Medulla oblongata (tissue), 1 donor: Measurements from ENCODE around the gene G6PC2.
"Not testable (repeated sequence)": the region's sequence is repeated elsewhere in the genome, so short reads cannot be mapped to it uniquely, and the experiment has no call there.

Experiments used
- DNase-seq: peaks from one replicate; pipeline ENCODE4 v3.0.0-alpha.2; 2015; ENCODE audit errors: extremely low spot score

Gene G6PC2, protein sequence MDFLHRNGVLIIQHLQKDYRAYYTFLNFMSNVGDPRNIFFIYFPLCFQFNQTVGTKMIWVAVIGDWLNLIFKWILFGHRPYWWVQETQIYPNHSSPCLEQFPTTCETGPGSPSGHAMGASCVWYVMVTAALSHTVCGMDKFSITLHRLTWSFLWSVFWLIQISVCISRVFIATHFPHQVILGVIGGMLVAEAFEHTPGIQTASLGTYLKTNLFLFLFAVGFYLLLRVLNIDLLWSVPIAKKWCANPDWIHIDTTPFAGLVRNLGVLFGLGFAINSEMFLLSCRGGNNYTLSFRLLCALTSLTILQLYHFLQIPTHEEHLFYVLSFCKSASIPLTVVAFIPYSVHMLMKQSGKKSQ

DNA sequence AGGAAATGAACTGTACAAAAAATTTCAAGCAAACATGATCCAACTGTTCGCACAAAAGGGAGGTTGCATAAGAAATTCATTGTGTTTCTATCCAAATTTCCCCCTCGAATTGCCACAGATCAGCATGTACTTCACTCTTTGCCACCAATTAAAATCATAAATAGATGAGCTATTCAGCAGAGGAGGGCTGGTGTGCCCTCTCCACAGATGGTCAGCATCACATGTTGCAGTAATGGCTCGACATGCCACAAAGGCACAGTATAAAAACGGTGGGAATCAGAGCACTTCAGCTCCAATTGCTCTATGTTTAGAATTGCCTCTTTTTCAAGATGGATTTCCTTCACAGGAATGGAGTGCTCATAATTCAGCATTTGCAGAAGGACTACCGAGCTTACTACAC is at the start of gene G6PC2:
G6PC2 (plus strand) TSS at position 289 of the 400 bp plus-strand sequence; CDS start at position 330, 41 bp downstream.
- DNase-seq: no peak

GRCh38 chr2:168851674-168852320 is 49.3 kb upstream of the G6PC2 start:
- no peak for DNase-seq

GRCh38 chr2:168852481-168852880 is 48.6 kb upstream of the G6PC2 start:
- no peak for DNase-seq

- no peak for DNase-seq
Observed at GRCh38 chr2:168853471-168853870, 47.6 kb upstream of the G6PC2 start.

DNA sequence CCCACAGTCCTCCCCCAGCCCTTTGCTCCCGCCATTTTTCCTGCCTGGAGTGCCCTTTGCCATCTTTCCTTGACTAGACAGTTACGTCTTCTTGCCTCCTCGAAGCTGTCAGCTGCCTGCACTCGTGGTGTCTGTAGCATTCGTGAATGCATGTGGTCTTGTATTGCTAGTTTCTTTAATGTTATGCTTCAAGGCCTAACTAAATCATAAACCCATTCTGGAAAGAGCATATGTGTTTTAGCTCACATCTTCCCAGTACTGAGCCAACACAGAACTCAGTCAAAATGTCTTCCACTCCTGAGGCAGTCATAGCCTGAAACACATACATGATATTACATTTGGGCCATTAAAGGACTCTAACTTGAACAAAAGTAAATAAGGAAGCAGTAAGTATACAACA is 46.4 kb upstream of the G6PC2 start:
- DNase-seq: no peak

DNA sequence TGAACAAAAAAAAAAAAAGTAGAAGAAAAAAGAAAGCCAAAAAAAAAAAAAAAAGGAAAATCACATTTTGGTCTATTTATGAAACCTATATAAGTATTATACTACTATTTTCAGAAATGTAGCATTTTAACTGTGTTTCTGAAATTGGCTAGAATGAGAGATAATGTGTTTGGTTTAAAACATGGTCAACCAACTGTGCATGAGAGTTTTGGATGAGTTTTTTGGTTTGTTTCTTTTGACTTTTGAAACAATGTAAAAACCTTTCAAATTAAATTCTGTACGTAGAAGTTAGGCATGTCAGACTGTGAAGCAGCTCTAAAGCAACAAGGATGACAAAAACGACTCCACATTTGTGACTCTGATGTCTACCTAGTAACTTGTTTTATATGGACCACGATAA is 45.5 kb upstream of the G6PC2 start:
- no peak for DNase-seq

DNA sequence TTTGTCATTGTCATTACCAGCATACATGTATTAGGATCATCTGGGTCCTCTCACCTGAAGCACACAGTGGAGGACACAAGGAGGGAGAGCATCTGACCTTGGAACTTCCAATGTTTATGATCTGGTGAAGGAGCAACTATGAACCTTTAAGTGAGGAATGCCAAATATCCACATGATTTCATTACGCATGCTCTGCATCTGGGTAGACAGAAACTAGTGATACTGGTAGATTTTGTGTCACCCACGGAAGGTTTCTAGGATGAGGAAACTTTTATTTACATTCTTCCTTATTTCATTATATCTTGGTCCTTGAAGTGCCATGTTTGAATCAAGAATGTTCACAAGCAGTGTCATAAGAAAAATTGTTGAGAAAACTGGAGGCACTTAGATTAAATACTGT is 42.9 kb upstream of the G6PC2 start:
- no peak for DNase-seq

GRCh38 chr2:168867164-168867563 is 33.9 kb upstream of the G6PC2 start:
- not testable (repeated sequence) for DNase-seq

DNA sequence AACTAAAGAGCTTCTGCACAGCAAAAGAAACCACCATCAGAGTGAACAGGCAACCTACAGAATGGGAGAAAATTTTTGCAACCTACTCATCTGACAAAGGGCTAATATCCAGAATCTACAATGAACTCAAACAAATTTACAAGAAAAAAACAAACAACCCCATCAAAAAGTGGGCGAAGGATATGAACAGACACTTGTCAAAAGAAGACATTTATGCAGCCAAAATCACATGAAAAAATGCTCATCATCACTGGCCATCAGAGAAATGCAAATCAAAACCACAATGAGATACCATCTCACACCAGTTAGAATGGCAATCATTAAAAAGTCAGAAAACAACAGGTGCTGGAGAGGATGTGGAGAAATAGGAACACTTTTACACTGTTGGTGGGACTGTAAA is 30.7 kb upstream of the G6PC2 start:
- DNase-seq: not testable (repeated sequence)

DNA sequence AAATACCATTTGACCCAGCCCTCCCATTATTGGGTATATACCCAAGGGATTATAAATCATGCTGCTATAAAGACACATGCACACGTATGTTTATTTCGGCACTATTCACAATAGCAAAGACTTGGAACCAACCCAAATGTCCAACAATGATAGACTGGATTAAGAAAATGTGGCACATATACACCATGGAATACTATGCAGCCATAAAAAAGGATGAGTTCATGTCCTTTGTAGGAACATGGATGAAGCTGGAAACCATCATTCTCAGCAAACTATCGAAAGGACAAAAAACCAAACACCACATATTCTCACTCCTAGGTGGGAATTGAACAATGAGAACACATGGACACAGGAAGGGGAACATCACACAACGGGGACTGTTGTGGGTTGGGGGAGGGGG is 30.3 kb upstream of the G6PC2 start:
- not testable (repeated sequence) for DNase-seq

GRCh38 chr2:168874368-168875054 is 26.6 kb upstream of the G6PC2 start:
- no peak for DNase-seq

DNA sequence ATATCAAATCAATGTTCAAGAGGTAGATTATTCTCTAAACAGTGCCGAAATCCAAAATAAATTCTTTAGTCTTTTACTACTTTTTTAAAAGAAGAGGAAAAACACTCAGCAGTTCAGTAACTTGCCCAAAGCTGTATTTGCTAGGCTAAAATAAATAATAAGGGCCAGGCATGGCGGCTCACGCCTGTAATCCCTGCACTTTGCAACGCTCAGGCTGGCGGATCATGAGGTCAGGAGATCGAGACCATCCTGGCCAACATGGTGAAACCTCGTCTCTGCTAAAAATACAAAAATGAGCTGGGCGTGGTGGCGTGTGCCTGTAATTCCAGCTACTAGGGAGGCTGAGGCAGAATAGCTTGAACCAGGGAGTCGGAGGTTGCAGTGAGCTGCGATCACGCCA is 18.9 kb upstream of the G6PC2 start:
- not testable (repeated sequence) for DNase-seq

GRCh38 chr2:168884975-168885374 is 16.1 kb upstream of the G6PC2 start:
- DNase-seq: no peak

DNA sequence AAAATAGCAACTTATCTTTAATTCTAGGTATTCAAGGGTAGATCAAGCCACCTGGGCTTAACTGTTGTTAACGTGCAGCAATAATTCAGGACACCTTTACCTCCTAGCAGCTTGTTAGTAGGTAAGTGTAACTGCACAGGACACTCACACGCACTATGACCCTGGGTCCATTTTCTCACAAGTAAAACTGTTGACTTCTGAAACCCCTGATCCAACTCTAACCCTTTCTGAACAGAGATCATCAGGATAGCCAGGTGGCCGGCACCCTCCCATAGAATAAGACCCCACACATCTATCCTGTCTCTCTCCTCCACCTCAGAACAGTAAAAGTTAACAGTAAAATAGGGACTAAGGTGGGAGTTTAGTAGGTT is 11.5 kb upstream of the G6PC2 start:
- no peak for DNase-seq

DNA sequence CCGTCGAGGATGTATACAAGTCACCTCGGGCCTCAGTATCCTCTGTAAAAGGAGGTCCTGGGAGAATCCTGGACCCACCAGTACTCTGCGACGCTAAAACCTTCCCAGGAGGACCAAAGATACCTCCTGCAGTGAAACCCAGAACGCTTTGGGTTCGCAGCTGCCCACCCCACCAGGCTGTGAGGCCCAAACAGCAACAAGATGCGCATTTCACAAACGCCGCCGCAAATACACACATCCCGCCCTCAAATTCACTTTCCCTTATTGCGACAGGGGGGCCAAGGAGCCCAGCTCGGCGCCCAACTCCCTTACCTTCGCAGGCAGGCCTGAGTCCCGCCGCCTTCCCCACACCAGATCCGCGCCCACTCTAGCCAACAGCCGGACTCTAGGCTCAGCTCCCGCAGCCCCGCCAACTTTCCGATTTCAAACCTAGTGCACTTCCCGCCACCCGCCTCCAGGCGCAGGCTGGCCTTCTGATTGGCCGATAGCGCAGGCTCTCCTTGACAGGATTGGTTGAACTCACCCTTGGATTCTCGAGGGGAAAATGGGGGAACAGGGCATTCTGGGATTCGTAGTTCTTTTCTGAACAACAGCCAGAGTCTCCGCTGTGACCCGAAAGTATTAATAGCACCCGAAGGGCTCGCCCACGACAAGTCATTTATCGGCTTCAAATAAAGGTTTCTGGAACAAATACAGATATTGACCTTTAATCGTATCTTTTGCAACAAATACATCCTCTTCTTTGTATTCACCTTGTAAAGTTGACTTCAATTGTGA is 10.9 kb upstream of the G6PC2 start, which contains the start of gene SPC25:
SPC25 (minus strand) TSS at position 425 of the 777 bp plus-strand sequence. CDS start 911 bp downstream, outside the sequence.
- DNase-seq: peak; percentile 95

DNA sequence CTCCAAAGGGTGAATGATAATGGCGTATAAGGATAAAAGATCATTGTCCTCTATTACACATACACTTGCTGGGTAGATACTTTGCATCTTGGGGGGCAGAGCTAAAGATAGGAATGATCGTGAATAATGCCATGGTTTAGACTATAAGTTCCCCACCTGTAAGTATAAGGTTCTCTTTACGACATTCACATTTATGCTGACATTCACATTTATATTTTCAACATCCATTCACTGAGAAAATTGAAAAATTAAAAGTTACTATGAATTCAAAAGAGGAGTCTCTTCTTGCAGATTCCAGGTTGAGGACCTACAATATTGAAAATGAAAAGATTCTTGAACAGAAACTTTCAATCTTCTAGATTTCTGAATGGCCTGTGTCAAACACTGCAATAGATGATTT is 8.8 kb upstream of the G6PC2 start:
- DNase-seq: no peak

DNA sequence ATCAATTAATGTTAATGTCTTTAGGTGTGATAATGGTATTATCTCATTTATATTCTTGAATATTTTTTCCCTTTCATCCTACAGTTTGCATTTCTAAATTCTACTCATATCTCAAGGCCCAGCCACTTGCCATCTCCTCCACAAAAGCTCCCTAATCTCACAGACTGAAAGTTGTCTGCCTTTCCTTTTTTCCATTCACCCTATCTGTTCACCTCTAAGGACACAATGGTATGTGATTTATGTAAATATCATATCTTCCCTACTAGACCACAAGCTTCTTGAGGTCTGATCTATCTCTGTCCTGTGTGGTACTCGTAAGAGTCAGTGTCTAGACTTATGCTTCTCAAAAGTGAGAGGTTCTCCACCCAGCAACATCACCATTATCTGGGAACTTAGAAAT is 7.0 kb upstream of the G6PC2 start:
- no peak for DNase-seq

DNA sequence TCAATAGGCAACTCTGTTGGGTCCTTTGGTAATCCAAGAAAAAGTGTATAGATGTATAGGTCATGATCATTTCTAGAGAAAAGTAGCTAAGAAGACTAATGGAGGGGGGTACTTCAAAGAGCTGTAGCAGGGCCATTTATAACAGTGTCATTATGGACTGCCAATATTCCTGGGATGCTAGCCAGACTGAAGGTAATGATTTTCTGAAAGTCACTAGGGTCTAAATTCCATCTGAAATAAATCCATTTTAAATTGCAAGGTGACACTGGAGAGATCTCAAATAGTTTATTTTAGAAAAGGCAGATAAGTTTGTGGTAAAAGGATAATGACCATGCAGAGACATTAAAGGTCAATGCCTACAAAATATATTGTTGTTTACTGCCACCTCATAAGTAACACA is 6.4 kb upstream of the G6PC2 start:
- DNase-seq: no peak

DNA sequence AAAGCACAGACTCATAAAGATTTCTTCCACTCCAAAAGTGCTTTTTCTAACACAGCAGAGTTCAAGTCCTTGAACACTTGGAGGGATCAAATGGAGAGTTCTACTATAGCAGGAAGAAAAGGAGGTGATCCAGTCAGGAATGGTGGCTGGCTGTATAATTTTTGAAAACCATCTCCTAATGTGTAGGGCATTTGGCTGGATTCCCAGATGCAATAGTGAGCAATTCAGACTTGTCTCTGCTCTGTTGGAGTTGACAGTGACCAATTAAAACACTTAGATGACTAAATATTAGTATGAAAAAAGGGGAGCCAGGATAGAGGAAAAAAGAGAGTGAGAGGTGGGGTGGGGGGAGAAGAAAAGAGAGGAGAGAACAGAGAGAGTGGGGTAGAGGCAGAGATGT is 5.3 kb upstream of the G6PC2 start:
- DNase-seq: no peak

DNA sequence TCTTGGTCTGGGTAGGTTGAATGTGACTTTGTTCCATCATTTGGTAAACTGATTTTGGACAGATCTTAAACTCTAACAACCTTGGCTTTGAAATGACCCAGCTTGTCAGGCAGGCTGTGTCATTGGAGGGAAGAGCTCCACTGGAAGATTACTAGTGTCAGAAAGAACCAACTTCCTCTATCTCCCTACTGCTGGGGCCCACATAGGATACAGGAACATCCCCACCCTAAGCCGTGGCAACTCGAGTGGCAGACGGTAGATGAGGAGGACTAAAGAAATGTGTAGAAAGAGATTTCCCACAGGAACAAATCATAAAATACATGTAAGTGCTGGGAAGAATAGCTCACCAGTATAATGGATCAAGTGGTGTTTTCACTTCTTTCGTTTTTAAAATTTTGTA is 4.3 kb upstream of the G6PC2 start:
- no peak for DNase-seq

DNA sequence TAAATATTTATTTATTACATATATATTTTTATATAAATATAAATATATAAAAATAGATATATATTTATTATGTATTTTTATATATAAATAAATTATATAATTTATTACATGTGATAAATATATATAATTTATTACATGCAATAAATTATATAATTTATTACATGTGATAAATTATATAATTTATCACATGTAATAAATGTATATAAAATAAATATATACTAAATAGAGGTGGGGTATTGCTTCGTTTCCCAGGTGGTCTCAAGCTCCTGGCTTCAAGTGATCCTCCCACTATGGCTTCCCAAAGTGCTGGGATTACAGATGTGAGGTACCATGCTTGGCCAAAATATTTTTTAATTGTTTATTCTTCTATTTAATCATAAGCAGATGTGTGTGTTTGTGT is 3.6 kb upstream of the G6PC2 start:
- DNase-seq: no peak

- DNase-seq: no peak
Observed at GRCh38 chr2:168903888-168904287, 2.8 kb downstream of the G6PC2 start.
